Stomach (tissue), 9 donors: Measurements from ENCODE around the gene ABCC9. TPM values are rescaled to one million over a fixed set of nuclear protein-coding genes. Genes with fewer than 3 reads are reported as not detected.
"Not testable (repeated sequence)": the region's sequence is repeated elsewhere in the genome, so short reads cannot be mapped to it uniquely, and the experiment has no call there.

ENCODE experiments used
- DNase-seq, 2 donors: peaks; one replicate each; pipeline versions ENCODE4 v3.0.0 to v3.0.0-alpha.2; 2013 to 2019
- H3K27ac ChIP-seq, 5 donors: fragments of 200-600 bp in 4 of 5; sonication (generic) in 4 of 5; one replicate each; pipeline ENCODE4 v1.5.1; 2013 to 2019; ENCODE audit warnings: mild to moderate bottlenecking in 1 of 5, moderate library complexity in 1 of 5
- H3K27me3 ChIP-seq, 3 donors: fragments of 200-600 bp; sonication (generic); one replicate each; pipeline ENCODE4 v1.5.1; 2017 to 2019; ENCODE audit warnings: mixed run types in 1 of 3
- H3K36me3 ChIP-seq, 4 donors: fragments of 200-600 bp; sonication (generic); 1 replicate in 3 of 4; 2 replicates in 1 of 4; pipeline ENCODE4 v1.5.1; 2016 to 2019
- H3K4me1 ChIP-seq, 4 donors: fragments of 200-600 bp; sonication (generic); one replicate each; pipeline ENCODE4 v1.5.1; 2016 to 2019
- H3K4me3 ChIP-seq, 4 donors: fragments of 200-600 bp; sonication (generic) in 3 of 4; one replicate each; pipeline ENCODE4 v1.5.1; 2016 to 2019; ENCODE audit warnings: mild to moderate bottlenecking in 1 of 4
- H3K9me3 ChIP-seq, 4 donors: fragments of 200-600 bp; sonication (generic); one replicate each; pipeline ENCODE4 v1.5.1; 2016 to 2019
- CTCF ChIP-seq, 7 experiments: fragments of 450-650 bp in 4 of 7; fragments of 200-600 bp in 3 of 7; sonication (generic) in 3 of 7; IDR thresholded peaks; one replicate each; pipeline ENCODE4 v1.5.1; 2016 to 2019; ENCODE audit warnings: antibody characterized with exemption in 7 of 7, control low read depth in 2 of 7, mild to moderate bottlenecking in 1 of 7
- EP300 ChIP-seq: sonication (generic); formaldehyde crosslinking; IDR thresholded peaks from one replicate; pipeline ENCODE4 v1.6.1; 2017; ENCODE audit warnings: antibody characterized with exemption
- POLR2A ChIP-seq, 4 donors: fragments of 450-650 bp; IDR thresholded peaks; one replicate each; pipeline ENCODE4 v1.6.1; 2016; ENCODE audit warnings: antibody characterized with exemption in 4 of 4, control low read depth in 2 of 4, mild to moderate bottlenecking in 1 of 4, moderate library complexity in 1 of 4
- POLR2AphosphoS5 ChIP-seq, 3 donors: sonication (generic); formaldehyde crosslinking; IDR thresholded peaks; one replicate each; pipeline ENCODE4 v1.6.1; 2016; ENCODE audit warnings: antibody characterized with exemption in 3 of 3
- WGBS, 5 donors: extraction: QIAGEN DNeasy Blood & Tissue Kit in 3 of 5; methylation state at CpG; one replicate each; pipeline versions ENCODE4 v1.1.5 to v1.1.7; 2013 to 2018; 5-methylcytosine and 5-hydroxymethylcytosine counted together
- intact Hi-C: fragments of 100-400 bp; cut with DNase I; formaldehyde crosslinking; loops from one replicate; pipeline ENCODE4 v1.15.1; 2023; ENCODE audit warnings: low total_unique reads
- polyA plus RNA-seq, 3 donors: library from polyadenylated mRNA; stranded (reverse); fragments of 200-250 nt; gene quantifications; one replicate each; pipeline ENCODE4 v1.2.3, GENCODE V29; 2013
- total RNA-seq, 5 donors: library from RNA; depleted of rRNA; stranded (reverse); fragments of >200 nt; gene quantifications; one replicate each; pipeline versions ENCODE4 v1.1.0 to v1.2.3, GENCODE V29; 2014 to 2016
- donor health status: healthy with polysubstance abuse.
- donor health status: Bipolar disorder and iron deficiency.
- donor health status: healthy.

Gene ABCC9
- total and polyA plus RNA-seq, 8 donors = 1.2 to 60.1 (median 10.4) TPM

- H3K4me3 ChIP-seq = no peak overlapping the region
- peaks cover 0 to 7% (median 0%) of the 10 kb centered on the region in 4 donors for H3K36me3 ChIP-seq
- H3K27me3 ChIP-seq = no peaks in the 10 kb centered on the region
- intact Hi-C loops = no loop called here
- TF ChIP-seq CTCF (IDR thresholded peaks at IDR 0.05) (no peak), POLR2AphosphoS5 (IDR thresholded peaks at IDR 0.05) (no peak)
- no peak for DNase-seq
- WGBS, 5 donors = 76 to 87% (median 85%) methylated on average over 3 of the region's 3 CpGs
- peaks cover 0 to 3% (median under 1%) of the 10 kb centered on the region in 4 donors for H3K4me1 ChIP-seq
- H3K9me3 ChIP-seq = no peaks in the 10 kb centered on the region
- no peak overlapping the region for H3K27ac ChIP-seq
Measured at GRCh38 chr12:21813751-21814150, 127.5 kb downstream of the ABCC9 start.

GRCh38 chr12:21813125-21813524, 128.1 kb downstream of the ABCC9 start:
- Histone ChIP-seq H3K4me3 (no peak overlapping the region), H3K27me3 (no peaks in the 10 kb centered on the region), H3K9me3 (no peaks in the 10 kb centered on the region), H3K36me3 (peaks cover 0 to 7% (median 0%) of the 10 kb centered on the region in 4 donors), H3K27ac (no peak overlapping the region), H3K4me1 (no peaks in the 10 kb centered on the region)
- TF ChIP-seq POLR2AphosphoS5 (IDR thresholded peaks at IDR 0.05) (no peak), POLR2A (IDR thresholded peaks at IDR 0.05) (no peak), CTCF (IDR thresholded peaks at IDR 0.05) (no peak), EP300 (no peak)
- intact Hi-C loops = no loop called here
- no peak for DNase-seq

- DNase-seq, H3K9me3 ChIP-seq, H3K4me3 ChIP-seq, H3K27me3 ChIP-seq, H3K36me3 ChIP-seq, H3K4me1 ChIP-seq, intact Hi-C loops, H3K27ac ChIP-seq: not testable (repeated sequence)
- WGBS, 5 donors = 74 to 92% (median 85%) methylated on average over 2 of the region's 2 CpGs
Measured at GRCh38 chr12:21812340-21812739, 128.9 kb downstream of the ABCC9 start.

- H3K27ac ChIP-seq = no peak overlapping the region
- intact Hi-C loops = no loop called here
- TF ChIP-seq POLR2A (IDR thresholded peaks at IDR 0.05) (no peak), EP300 (no peak), POLR2AphosphoS5 (IDR thresholded peaks at IDR 0.05) (no peak), CTCF (IDR thresholded peaks at IDR 0.05) (no peak)
Measured at GRCh38 chr12:21809100-21809499, 132.1 kb downstream of the ABCC9 start.

GRCh38 chr12:21806255-21806654, 135.0 kb downstream of the ABCC9 start:
- TF ChIP-seq POLR2AphosphoS5 (IDR thresholded peaks at IDR 0.05) (no peak), CTCF (IDR thresholded peaks at IDR 0.05) (no peak), POLR2A (IDR thresholded peaks at IDR 0.05) (no peak), EP300 (no peak)
- H3K9me3 ChIP-seq = no peaks in the 10 kb centered on the region
- H3K4me3 ChIP-seq = no peak overlapping the region
- intact Hi-C loops = no loop called here
- DNase-seq = no peak
- H3K27ac ChIP-seq = no peak overlapping the region
- no peaks in the 10 kb centered on the region for H3K4me1 ChIP-seq
- no peaks in the 10 kb centered on the region for H3K27me3 ChIP-seq
- H3K36me3 ChIP-seq = peaks cover 0 to 19% (median 0%) of the 10 kb centered on the region in 4 donors

More at GRCh38 chr12:21809100-21809499, 132.1 kb downstream of the ABCC9 start:
- H3K4me3 ChIP-seq = no peak overlapping the region
- H3K36me3 ChIP-seq = peaks cover 0 to 15% (median 0%) of the 10 kb centered on the region in 4 donors
- no peak for DNase-seq
- no peaks in the 10 kb centered on the region for H3K27me3 ChIP-seq
- no peaks in the 10 kb centered on the region for H3K4me1 ChIP-seq
- no peaks in the 10 kb centered on the region for H3K9me3 ChIP-seq
